GM06990 (cell line): ENCODE measurements around the gene ELOVL6.
"Not testable (repeated sequence)": the region's sequence is repeated elsewhere in the genome, so short reads cannot be mapped to it uniquely, and the experiment has no call there.

Experiments used
- DNase-seq: peaks from one replicate; pipeline ENCODE4 v3.0.0-alpha.2; 2011; ENCODE audit not compliant: insufficient read length; ENCODE audit errors: extremely low read depth
- H3K27me3 ChIP-seq: replicated peaks from 2 replicates; pipeline ENCODE4 v1.6.0; 2011; ENCODE audit warnings: low read length; ENCODE audit not compliant: control insufficient read depth, insufficient read depth
- H3K36me3 ChIP-seq: 2 replicates; pipeline ENCODE4 v1.5.1; 2011; ENCODE audit warnings: low read length; ENCODE audit not compliant: control insufficient read depth, insufficient read depth
- H3K4me3 ChIP-seq: replicated peaks from 2 replicates; pipeline ENCODE4 v1.5.1; 2011; ENCODE audit warnings: low read depth, mild to moderate bottlenecking, control low read depth, low read length
- CTCF ChIP-seq: IDR thresholded peaks from 2 replicates; pipeline ENCODE4 v1.5.1; 2011; ENCODE audit warnings: low read length, control low read depth, mild to moderate bottlenecking, inconsistent platforms; ENCODE audit not compliant: insufficient read depth, poor library complexity, severe bottlenecking

ELOVL6 gene

GRCh38 chr4:110049951-110050925 is 148.2 kb downstream of the ELOVL6 start:
- peak; percentile 73 for TF ChIP-seq CTCF

GRCh38 chr4:110046588-110047049 is 151.8 kb downstream of the ELOVL6 start:
- no peak for TF ChIP-seq CTCF
- Histone ChIP-seq H3K4me3 (no peak overlapping the region), H3K36me3 (no peaks in the 10 kb centered on the region), H3K27me3 (no peaks in the 10 kb centered on the region)
- DNase-seq, result no peak

More at GRCh38 chr4:110049951-110050925, 148.2 kb downstream of the ELOVL6 start:
- no peaks in the 10 kb centered on the region for H3K36me3 ChIP-seq
- H3K4me3 ChIP-seq, result no peak overlapping the region
- no peak for DNase-seq
- no peaks in the 10 kb centered on the region for H3K27me3 ChIP-seq

DNA sequence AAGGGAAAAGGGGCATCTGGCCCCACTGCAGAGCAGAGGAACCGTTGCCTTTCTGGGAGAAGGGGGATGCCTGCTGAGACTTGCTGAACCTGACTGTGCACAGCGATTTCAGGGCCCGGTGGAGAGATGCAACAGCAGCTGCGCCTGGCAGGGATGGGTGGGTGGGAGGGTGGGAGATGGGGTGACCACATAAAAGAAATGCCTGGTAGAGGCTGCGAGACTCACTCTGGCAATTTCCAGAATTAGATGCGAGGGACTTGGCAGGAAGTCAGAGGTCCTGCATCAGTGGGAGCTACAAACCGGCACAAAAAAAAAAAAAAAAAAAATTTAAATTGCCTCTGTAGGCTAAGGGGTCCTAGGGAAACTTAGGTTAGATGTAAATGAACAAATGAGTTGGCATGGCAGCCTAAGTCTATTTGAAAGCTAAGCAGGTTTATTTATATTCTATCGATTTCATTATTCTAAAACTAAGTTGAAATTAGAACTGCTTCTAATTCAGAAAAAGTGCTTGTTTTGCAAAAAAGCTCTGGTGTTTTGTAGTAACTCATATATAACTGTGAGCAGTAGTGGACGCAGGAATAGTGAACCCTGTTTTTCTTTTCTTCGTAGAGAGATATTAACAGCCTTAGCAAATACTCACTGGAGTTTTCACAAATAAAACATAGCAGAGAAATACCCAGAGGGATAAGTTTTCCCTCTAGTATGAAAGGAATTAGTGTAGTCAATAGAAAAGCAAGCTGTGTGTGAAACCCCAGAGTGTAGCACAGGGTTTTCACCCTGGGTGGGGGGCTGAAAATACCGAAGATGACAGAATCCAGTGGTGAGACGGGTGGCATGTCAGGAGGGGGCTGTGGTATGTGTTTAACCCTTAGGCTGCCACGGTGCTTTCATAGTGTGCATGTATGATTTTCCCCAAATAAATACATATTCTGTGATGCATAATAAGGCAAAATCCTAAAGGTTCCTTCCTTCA is 155.6 kb downstream of the ELOVL6 start:
- DNase-seq, result no peak
- TF ChIP-seq CTCF, result no peak
- Histone ChIP-seq H3K4me3 (no peak overlapping the region), H3K36me3 (no peaks in the 10 kb centered on the region), H3K27me3 (no peaks in the 10 kb centered on the region)

GRCh38 chr4:110041735-110042134 is 156.7 kb downstream of the ELOVL6 start:
- TF ChIP-seq CTCF, result no peak
- no peak for DNase-seq
- Histone ChIP-seq H3K4me3 (no peak overlapping the region), H3K27me3 (no peaks in the 10 kb centered on the region), H3K36me3 (no peaks in the 10 kb centered on the region)

DNA sequence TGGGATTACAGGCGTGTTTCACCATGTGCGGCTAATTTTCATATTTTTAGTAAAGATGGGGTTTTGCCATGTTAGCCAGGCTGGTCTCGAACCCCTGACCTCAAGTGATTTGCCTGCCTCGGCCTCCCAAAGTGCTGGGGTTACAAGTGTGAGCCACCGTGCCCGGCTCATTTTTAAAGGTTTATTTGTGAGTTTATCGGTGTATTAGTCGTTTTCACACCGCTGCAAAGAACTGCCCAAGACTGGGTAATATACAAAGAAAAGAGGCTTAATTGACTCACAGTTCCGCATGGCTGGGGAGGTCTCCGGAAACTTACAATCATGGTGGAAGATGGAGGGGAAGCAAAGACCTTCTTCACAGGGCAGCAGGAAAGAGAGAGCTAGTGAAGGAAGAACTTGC is 159.3 kb downstream of the ELOVL6 start:
- H3K27me3 ChIP-seq, H3K36me3 ChIP-seq, DNase-seq, H3K4me3 ChIP-seq: not testable (repeated sequence)
